GM12878 (cell line): ENCODE data around the gene NLN. TPM values are rescaled to one million over a fixed set of nuclear protein-coding genes. Genes with fewer than 3 reads are reported as not detected.

ENCODE experiments used
- ATAC-seq: fragments of 200-7000 bp; cut with Tn5 transposase; 3 replicates; pipeline ENCODE4 v1.9.1; 2020; ENCODE audit warnings: mild to moderate bottlenecking, moderate library complexity
- BruUV-seq: library from RNA; stranded (reverse); fragments of 400-500 nt; replicated peaks from 2 replicates; lab custom pipeline; 2021; lab: Mats Ljungman, UMichigan
- CTCF ChIA-PET: fragments of 300-600 bp; sonication (Branson Sonifier 250); formaldehyde crosslinking; extraction: SDS; loops from one replicate; lab custom pipeline; 2021; ENCODE audit warnings: inconsistent platforms; lab: Yijun Ruan, JAX
- POLR2A ChIA-PET: fragments of 350-600 bp; formaldehyde crosslinking; extraction: SDS; loops from one replicate; lab custom pipeline; 2021; ENCODE audit warnings: inconsistent platforms; lab: Charles Lee
- RAD21 ChIA-PET: fragments of 300-600 bp; sonication (Branson Sonifier 250); formaldehyde crosslinking; loops from one replicate; lab custom pipeline; 2023; ENCODE audit warnings: antibody characterized with exemption; ENCODE audit not compliant: unreplicated experiment; lab: Charles Lee
- SMC1A ChIA-PET: fragments of 300-600 bp; sonication (Branson Sonifier 250); formaldehyde crosslinking; loops from one replicate; lab custom pipeline; 2023; ENCODE audit not compliant: unreplicated experiment, uncharacterized antibody; lab: Charles Lee
- DNase-seq: peaks from one replicate; pipeline ENCODE4 v3.0.0-alpha.2; 2011; ENCODE audit warnings: low read depth, low spot score
- FAIRE-seq: peaks from 3 replicates; lab custom pipeline; 2011; peaks lifted over from hg19 to GRCh38; lab: Jason Lieb, UNC
- H2AFZ ChIP-seq: 2 replicates; pipeline ENCODE4 v1.6.0; 2011; ENCODE audit warnings: low read depth, low read length, control low read depth; ENCODE audit not compliant: control insufficient read depth
- H3K27ac ChIP-seq: 2 replicates; pipeline ENCODE4 v1.5.1; 2011; ENCODE audit warnings: control low read depth; ENCODE audit not compliant: control insufficient read depth, insufficient read depth
- H3K27me3 ChIP-seq, 2 experiments: replicated peaks in 1 of 2; 2 replicates each; pipeline versions ENCODE4 v1.6.0 to v1.6.1; 2011; ENCODE audit warnings: low read length in 1 of 2; ENCODE audit not compliant: control insufficient read depth in 2 of 2, insufficient read depth in 2 of 2
- H3K36me3 ChIP-seq, 2 experiments: 2 replicates each; pipeline ENCODE4 v1.5.1; 2011; ENCODE audit warnings: low read length in 1 of 2; ENCODE audit not compliant: control insufficient read depth in 2 of 2, insufficient read depth in 2 of 2
- H3K4me1 ChIP-seq: 2 replicates; pipeline ENCODE4 v1.6.1; 2011; ENCODE audit warnings: mild to moderate bottlenecking, low read length, moderate library complexity, mixed read lengths; ENCODE audit not compliant: control insufficient read depth, insufficient read depth
- H3K4me2 ChIP-seq: 2 replicates; pipeline ENCODE4 v1.6.0; 2011; ENCODE audit warnings: control low read depth; ENCODE audit not compliant: control insufficient read depth, insufficient read depth
- H3K4me3 ChIP-seq: fragments of 200-600 bp; sonication (generic); 2 replicates; pipeline ENCODE4 v1.5.1; 2016
- H3K79me2 ChIP-seq: 2 replicates; pipeline ENCODE4 v1.6.0; 2011; ENCODE audit warnings: low read length; ENCODE audit not compliant: control insufficient read depth, insufficient read depth
- H3K9ac ChIP-seq: 2 replicates; pipeline ENCODE4 v1.8.0; 2011; ENCODE audit warnings: low read length, control low read depth, mixed read lengths; ENCODE audit not compliant: control insufficient read depth, insufficient read depth
- H3K9me3 ChIP-seq: replicated peaks from 3 replicates; pipeline ENCODE4 v1.5.1; 2011; ENCODE audit warnings: mild to moderate bottlenecking, low read length; ENCODE audit not compliant: control insufficient read depth, insufficient read depth
- H4K20me1 ChIP-seq: 2 replicates; pipeline ENCODE4 v1.6.0; 2011; ENCODE audit not compliant: control insufficient read depth, insufficient read depth
- CBX5 ChIP-seq: sonication (generic); IDR thresholded peaks from 2 replicates; pipeline ENCODE4 v1.6.1; 2016; ENCODE audit warnings: low read depth, moderate library complexity, mild to moderate bottlenecking, inconsistent platforms
- CREB1 ChIP-seq: IDR thresholded peaks from 2 replicates; pipeline ENCODE4 v1.6.1; 2012; ENCODE audit warnings: low read depth, mild to moderate bottlenecking, inconsistent platforms
- CTCF ChIP-seq, 3 experiments: IDR thresholded peaks in 2 of 3; conservative IDR thresholded peaks in 1 of 3; 2 replicates each; pipeline ENCODE4 v1.5.1; 2011; ENCODE audit warnings: low read depth in 3 of 3, low read length in 3 of 3, mild to moderate bottlenecking in 3 of 3, control low read depth in 2 of 3, moderate library complexity in 2 of 3, inconsistent platforms in 1 of 3, mixed read lengths in 1 of 3; ENCODE audit not compliant: control insufficient read depth in 2 of 3, insufficient read depth in 1 of 3; ENCODE audit errors: extremely low read depth in 1 of 3
- EGR1 ChIP-seq, 2 experiments: IDR thresholded peaks; 1 replicate in 1 of 2; 2 replicates in 1 of 2; pipeline ENCODE4 v1.6.1; 2011 to 2012; ENCODE audit warnings: low read depth in 2 of 2, low read length in 2 of 2, borderline replicate concordance in 1 of 2, mild to moderate bottlenecking in 1 of 2, moderate library complexity in 1 of 2
- IKZF1 ChIP-seq: fragments of 450-650 bp; conservative IDR thresholded peaks from 2 replicates; pipeline ENCODE4 v1.6.1; 2017; ENCODE audit warnings: antibody characterized with exemption, mild to moderate bottlenecking
- IKZF2 ChIP-seq, 2 experiments: fragments of 450-650 bp; IDR thresholded peaks; 2 replicates each; pipeline ENCODE4 v1.6.1; 2017; ENCODE audit warnings: mild to moderate bottlenecking in 2 of 2, moderate library complexity in 2 of 2
- MLLT1 ChIP-seq: fragments of 450-650 bp; IDR thresholded peaks from 2 replicates; pipeline ENCODE4 v1.6.1; 2016; ENCODE audit warnings: mild to moderate bottlenecking
- NBN ChIP-seq: fragments of 450-650 bp; IDR thresholded peaks from 2 replicates; pipeline ENCODE4 v1.6.1; 2016
- NFXL1 ChIP-seq: fragments of 450-650 bp; IDR thresholded peaks from 2 replicates; pipeline ENCODE4 v1.6.1; 2017; ENCODE audit warnings: antibody characterized with exemption, mild to moderate bottlenecking, borderline replicate concordance
- PAX5 ChIP-seq: IDR thresholded peaks from 2 replicates; pipeline ENCODE4 v1.6.1; 2011; ENCODE audit warnings: low read depth, low read length, borderline replicate concordance
- PML ChIP-seq: IDR thresholded peaks from 2 replicates; pipeline ENCODE4 v1.6.1; 2012; ENCODE audit warnings: low read length, inconsistent platforms
- SRF ChIP-seq, 2 experiments: IDR thresholded peaks; 2 replicates each; pipeline ENCODE4 v1.6.1; 2011; ENCODE audit warnings: low read depth in 2 of 2, low read length in 2 of 2, mild to moderate bottlenecking in 1 of 2, moderate library complexity in 1 of 2
- STAT3 ChIP-seq: IDR thresholded peaks from 2 replicates; pipeline ENCODE4 v1.6.1; 2011; ENCODE audit warnings: low read depth, low read length, improper control_type of control experiment
- TBL1XR1 ChIP-seq: IDR thresholded peaks from 2 replicates; pipeline ENCODE4 v1.6.1; 2012; ENCODE audit warnings: low read depth, low read length, improper control_type of control experiment
- ZNF592 ChIP-seq: fragments of 450-650 bp; IDR thresholded peaks from 2 replicates; pipeline ENCODE4 v1.6.1; 2017; ENCODE audit warnings: mild to moderate bottlenecking, moderate library complexity
- WGBS: methylation state at CpG from one replicate; pipeline ENCODE4 v1.1.6; 2016; ENCODE audit warnings: low lambda C conversion rate; ENCODE audit not compliant: insufficient replicate concordance, insufficient coverage; ENCODE audit errors: missing lambda C conversion rate; 5-methylcytosine and 5-hydroxymethylcytosine counted together
- in situ Hi-C: fragments of 300-500 bp; cut with MboI; formaldehyde crosslinking; loops from 9 replicates; pipeline ENCODE4 v1.14.3; 2018; ENCODE audit warnings: mixed read lengths
- intact Hi-C: fragments of 100-400 bp; cut with micrococcal nuclease; formaldehyde crosslinking; loops from one replicate; pipeline ENCODE4 v1.14.2; 2022; ENCODE audit not compliant: unreplicated experiment
- polyA plus RNA-seq, 11 experiments: library from polyadenylated mRNA; depleted of rRNA in 4 of 11; unstranded in 6 of 11; stranded (reverse) in 5 of 11; fragments of >200 nt; fragmentation: Nextera tagmentation in 4 of 11; fragmentation: Illumina TruSeq in 1 of 11; extraction: Ambion mirVana in 4 of 11; extraction: Trizol in 1 of 11; gene quantifications; 1 replicate in 1 of 11; 2 replicates in 10 of 11; pipeline versions ENCODE4 v1.2.1 to v1.2.3, GENCODE V29; 2011 to 2016; ENCODE audit warnings: inconsistent platforms in 2 of 11, missing spikeins in 2 of 11, low read depth in 1 of 11
- total RNA-seq, 4 experiments: library from RNA; depleted of rRNA in 3 of 4; stranded (reverse); fragments of >200 nt in 3 of 4; fragmentation: Illumina TruSeq in 1 of 4; extraction: Trizol in 1 of 4; gene quantifications; 2 replicates each; pipeline versions ENCODE4 v1.2.1 to v1.2.3, GENCODE V29; 2013 to 2021

The NLN gene
- total and polyA plus RNA-seq, 10 of the 15 experiments (the other 5 are each of a cell fraction or from before 2014, with no cell fraction given), result 6.8 to 56.9 (median 33.3) TPM

GRCh38 chr5:65736011-65736410 lies 14.0 kb downstream of the NLN start:
- ATAC-seq (no peak), FAIRE-seq (no peak), DNase-seq (no peak)
- no peaks in the 10 kb centered on the region; the same call in 1 of the 2 replicates for H3K4me1 ChIP-seq
- no peak overlapping the region for H3K4me3 ChIP-seq
- H3K4me2 ChIP-seq, result no peak overlapping the region
- H3K9ac ChIP-seq, result no peak overlapping the region
- SMC1A ChIA-PET, result no interaction called here
- H3K79me2 ChIP-seq, result no peaks in the 10 kb centered on the region; the same call in 1 of the 2 replicates
- TF ChIP-seq CBX5 (no peak), ZNF592 (no peak), PAX5 (no peak), NBN (no peak), EGR1 (IDR thresholded peaks at IDR 0.05; ENCODE audit: borderline replicate concordance in 1 of 2, low read depth in 2 of 2, low read length in 2 of 2) (no peak), MLLT1 (no peak), NFXL1 (no peak), STAT3 (no peak), PML (no peak), CREB1 (no peak), IKZF2 (IDR thresholded peaks at IDR 0.05) (no peak), SRF (IDR thresholded peaks at IDR 0.05; ENCODE audit: low read depth in 2 of 2, low read length in 2 of 2) (no peak), CTCF (IDR thresholded peaks at IDR 0.05 in 2 of 3, conservative IDR thresholded peaks at IDR 0.05 in 1 of 3; ENCODE audit: control insufficient read depth in 2 of 3, extremely low read depth in 1 of 3, insufficient read depth in 1 of 3, low read depth in 3 of 3, low read length in 3 of 3) (no peak), IKZF1 (no peak), TBL1XR1 (no peak)
- H3K27me3 ChIP-seq, result no peaks in the 10 kb centered on the region
- no TSS peak for BruUV-seq
- RAD21 ChIA-PET, result interaction anchor here (1.8 kb wide), 1 partner anchor 8 kb away, joined by 6 read pairs; no protein-coding TSS in a partner anchor
- CTCF ChIA-PET, result interaction anchor here (0.6 kb wide), 1 partner anchor 1470 kb away, joined by 4 read pairs; no protein-coding TSS in a partner anchor
- POLR2A ChIA-PET, result no interaction called here
- H3K9me3 ChIP-seq, result no peaks in the 10 kb centered on the region; the same call in 2 of the 3 replicates
- no peaks in the 10 kb centered on the region for H3K36me3 ChIP-seq
- WGBS, result 50% methylated on average over 1 of the region's 1 CpG
- no peak overlapping the region for H3K27ac ChIP-seq
- intact Hi-C loops, result no loop called here
- no peak overlapping the region for H2AFZ ChIP-seq
- in situ Hi-C loops, result no loop called here
- no peaks in the 10 kb centered on the region for H4K20me1 ChIP-seq
